Testis (tissue), 2 donors: ENCODE measurements around the gene RSPH9.

Experiments used
- CTCF ChIP-seq, 3 experiments: fragments of 450-650 bp in 2 of 3; fragments of 200-600 bp in 1 of 3; sonication (generic) in 1 of 3; IDR thresholded peaks; one replicate each; pipeline ENCODE4 v1.5.1; 2016 to 2019; ENCODE audit warnings: antibody characterized with exemption in 3 of 3, mild to moderate bottlenecking in 2 of 3, moderate library complexity in 1 of 3
- POLR2A ChIP-seq: fragments of 450-650 bp; IDR thresholded peaks from one replicate; pipeline ENCODE4 v1.6.1; 2017; ENCODE audit warnings: antibody characterized with exemption, mild to moderate bottlenecking, moderate library complexity

DNA sequence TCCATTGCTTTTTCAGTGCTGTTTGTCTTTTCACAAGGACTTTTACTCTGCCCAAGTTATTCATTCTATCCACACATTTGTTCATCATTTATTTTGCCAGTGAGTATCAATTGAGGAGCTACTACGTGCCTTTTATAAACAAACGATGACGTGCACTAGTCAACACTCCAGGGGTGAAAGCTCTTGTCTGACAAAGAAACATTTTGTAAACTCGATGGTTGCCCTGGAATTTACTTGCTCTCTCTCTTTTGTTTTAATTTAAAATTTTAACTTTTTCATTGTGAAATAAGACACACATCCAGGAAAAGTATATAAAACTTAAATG lies 51.1 kb downstream of the RSPH9 start:
- TF ChIP-seq POLR2A (no peak), CTCF (IDR thresholded peaks at IDR 0.05) (no peak)
